Epidermal melanocyte (primary cell): ENCODE results near the gene H1-8.
"Not testable (repeated sequence)": the region's sequence is repeated elsewhere in the genome, so short reads cannot be mapped to it uniquely, and the experiment has no call there.

Experiments used
- DNase-seq: peaks from one replicate; pipeline ENCODE4 v3.0.0; 2011; ENCODE audit warnings: low spot score; ENCODE audit not compliant: insufficient read length

H1-8 gene

DNA sequence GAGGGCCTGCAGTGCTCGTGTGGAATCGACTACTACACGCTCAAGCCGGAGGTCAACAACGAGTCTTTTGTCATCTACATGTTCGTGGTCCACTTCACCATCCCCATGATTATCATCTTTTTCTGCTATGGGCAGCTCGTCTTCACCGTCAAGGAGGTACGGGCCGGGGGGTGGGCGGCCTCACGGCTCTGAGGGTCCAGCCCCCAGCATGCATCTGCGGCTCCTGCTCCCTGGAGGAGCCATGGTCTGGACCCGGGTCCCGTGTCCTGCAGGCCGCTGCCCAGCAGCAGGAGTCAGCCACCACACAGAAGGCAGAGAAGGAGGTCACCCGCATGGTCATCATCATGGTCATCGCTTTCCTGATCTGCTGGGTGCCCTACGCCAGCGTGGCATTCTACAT, 10.7 kb upstream of the H1-8 start:
- no peak for DNase-seq

DNA sequence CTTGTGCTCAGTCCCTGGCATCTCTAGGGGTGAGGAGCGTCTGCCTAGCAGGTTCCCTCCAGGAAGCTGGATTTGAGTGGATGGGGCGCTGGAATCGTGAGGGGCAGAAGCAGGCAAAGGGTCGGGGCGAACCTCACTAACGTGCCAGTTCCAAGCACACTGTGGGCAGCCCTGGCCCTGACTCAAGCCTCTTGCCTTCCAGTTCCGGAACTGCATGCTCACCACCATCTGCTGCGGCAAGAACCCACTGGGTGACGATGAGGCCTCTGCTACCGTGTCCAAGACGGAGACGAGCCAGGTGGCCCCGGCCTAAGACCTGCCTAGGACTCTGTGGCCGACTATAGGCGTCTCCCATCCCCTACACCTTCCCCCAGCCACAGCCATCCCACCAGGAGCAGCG, 9.6 kb upstream of the H1-8 start:
- DNase-seq = no peak

DNA sequence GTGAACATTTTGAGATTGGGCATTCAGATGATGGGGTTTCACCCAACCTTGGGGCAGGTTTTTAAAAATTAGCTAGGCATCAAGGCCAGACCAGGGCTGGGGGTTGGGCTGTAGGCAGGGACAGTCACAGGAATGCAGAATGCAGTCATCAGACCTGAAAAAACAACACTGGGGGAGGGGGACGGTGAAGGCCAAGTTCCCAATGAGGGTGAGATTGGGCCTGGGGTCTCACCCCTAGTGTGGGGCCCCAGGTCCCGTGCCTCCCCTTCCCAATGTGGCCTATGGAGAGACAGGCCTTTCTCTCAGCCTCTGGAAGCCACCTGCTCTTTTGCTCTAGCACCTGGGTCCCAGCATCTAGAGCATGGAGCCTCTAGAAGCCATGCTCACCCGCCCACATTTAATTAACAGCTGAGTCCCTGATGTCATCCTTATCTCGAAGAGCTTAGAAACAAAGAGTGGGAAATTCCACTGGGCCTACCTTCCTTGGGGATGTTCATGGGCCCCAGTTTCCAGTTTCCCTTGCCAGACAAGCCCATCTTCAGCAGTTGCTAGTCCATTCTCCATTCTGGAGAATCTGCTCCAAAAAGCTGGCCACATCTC, 8.4 kb upstream of the H1-8 start:
- no peak for DNase-seq

- no peak for DNase-seq
These were observed 7.9 kb upstream of the H1-8 start for GRCh38 chr3:129535075-129535474.

DNA sequence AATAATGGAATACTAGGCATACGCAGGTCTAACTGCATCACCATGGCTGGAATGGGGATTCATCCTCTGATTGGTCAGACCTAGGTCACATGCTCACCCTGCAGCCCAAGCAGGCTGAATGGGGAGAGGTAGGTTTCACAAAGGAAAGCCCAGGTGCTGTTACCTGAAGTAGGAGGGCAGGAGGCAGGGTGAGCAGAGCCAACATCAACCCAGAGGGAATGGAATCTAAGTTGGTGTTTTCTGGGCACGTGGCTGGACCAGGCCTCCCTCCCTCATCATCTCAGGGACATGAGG, 6.7 kb upstream of the H1-8 start:
- DNase-seq = no peak

DNA sequence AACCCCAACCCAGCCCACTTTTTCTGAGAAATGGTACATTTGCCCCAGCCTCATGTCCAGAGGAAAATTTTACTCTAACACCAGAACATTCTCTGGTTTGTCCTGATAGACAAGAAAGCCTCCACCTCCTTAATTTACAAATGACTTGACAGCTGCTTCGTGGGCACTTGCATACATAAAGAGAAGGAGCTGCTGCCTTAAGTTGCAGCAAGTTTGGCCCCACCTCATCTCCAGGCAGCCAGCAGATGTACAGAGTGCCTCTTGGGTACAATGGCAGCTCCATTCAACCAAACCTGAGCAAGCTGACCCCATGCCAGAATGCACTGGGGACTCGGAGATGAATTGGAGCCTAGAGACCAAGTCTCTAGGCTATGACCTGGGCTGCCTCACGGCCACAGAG, 6.2 kb upstream of the H1-8 start:
- DNase-seq = no peak

GRCh38 chr3:129539206-129539605, 3.8 kb upstream of the H1-8 start:
- DNase-seq = no peak

GRCh38 chr3:129540776-129541516, 2.0 kb upstream of the H1-8 start:
- DNase-seq = no peak

- DNase-seq = no peak
These were observed 228 bp upstream of the H1-8 start for GRCh38 chr3:129542747-129543146.

DNA sequence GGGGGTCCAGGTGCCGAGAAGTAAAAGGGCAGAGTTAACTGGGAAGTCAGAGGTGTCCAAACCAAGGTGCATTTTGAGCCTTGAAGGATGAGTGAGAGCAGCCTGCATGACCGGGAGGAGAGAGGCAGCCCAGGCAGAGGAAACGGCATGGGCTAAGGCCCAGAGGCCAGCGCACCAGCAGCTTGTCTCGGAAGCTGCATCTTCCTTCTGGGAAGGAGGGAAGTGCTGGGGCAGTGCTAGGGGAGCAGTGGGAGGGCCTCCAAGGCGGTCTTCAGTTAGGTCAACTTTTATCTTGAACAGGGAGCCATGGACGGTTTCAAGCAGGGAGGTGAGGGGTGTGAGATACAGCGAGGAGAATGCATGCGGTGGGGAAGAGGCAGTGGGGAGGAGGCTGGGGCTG, 1.0 kb downstream of the H1-8 start:
- no peak for DNase-seq

- DNase-seq = not testable (repeated sequence)
These were observed 3.0 kb downstream of the H1-8 start for GRCh38 chr3:129545951-129546350.

DNA sequence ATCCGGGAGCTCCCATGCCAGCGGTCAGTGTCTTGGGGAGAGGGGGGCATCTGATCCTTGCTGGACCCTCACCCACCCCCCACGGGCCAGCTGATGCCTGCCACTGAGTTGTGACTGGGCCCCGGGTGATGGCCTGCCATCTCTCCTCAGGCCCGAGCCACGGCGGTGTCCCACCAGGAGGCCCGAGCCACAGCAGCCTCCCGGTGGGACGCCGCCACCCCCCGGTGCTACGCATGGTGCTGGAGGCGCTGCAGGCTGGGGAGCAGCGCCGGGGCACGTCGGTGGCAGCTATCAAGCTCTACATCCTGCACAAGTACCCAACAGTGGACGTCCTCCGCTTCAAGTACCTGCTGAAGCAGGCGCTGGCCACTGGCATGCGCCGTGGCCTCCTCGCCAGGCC, 4.3 kb downstream of the H1-8 start:
- DNase-seq = no peak

DNA sequence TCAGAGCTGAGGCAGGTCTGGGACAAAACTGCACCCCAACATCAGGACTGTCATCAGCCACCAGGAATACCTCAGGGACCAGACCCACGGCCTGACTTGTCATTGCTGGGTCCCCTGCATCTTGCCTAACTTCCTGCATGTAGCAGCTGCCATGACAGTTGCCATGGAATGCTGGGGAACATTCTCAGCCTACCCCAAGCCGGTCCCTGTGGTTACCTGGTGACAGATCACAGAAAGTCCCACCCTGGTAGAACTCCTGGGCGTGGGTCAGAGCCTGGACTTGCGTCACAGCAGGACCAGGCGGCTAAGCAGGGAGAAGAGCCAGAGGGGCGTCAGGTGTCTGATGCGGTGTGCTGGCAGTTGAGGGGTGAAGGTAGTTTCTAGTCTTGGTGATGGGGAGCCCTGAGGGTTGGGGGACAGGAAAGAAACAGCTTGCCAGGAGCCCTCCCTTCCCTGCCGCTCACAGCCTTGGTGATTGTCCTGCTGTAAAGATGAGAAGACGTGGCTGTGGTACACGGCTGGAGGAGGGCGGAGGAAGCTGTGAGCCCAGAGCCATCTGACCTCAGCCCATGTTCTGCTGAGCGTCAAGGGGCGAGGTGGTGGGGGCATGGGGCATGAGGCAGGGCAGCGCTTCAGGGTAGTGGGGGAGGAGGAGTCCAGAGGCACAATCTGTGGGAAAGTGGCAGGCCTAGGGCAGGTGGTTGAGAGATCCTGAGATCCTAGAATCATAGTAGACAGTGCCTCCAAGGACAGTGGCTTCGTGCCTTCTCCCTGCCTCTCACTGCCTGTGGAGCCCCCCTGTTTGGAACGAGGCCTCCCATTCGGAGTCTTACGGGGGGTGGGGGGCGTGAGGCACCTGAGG, 5.4 kb downstream of the H1-8 start:
- no peak for DNase-seq

DNA sequence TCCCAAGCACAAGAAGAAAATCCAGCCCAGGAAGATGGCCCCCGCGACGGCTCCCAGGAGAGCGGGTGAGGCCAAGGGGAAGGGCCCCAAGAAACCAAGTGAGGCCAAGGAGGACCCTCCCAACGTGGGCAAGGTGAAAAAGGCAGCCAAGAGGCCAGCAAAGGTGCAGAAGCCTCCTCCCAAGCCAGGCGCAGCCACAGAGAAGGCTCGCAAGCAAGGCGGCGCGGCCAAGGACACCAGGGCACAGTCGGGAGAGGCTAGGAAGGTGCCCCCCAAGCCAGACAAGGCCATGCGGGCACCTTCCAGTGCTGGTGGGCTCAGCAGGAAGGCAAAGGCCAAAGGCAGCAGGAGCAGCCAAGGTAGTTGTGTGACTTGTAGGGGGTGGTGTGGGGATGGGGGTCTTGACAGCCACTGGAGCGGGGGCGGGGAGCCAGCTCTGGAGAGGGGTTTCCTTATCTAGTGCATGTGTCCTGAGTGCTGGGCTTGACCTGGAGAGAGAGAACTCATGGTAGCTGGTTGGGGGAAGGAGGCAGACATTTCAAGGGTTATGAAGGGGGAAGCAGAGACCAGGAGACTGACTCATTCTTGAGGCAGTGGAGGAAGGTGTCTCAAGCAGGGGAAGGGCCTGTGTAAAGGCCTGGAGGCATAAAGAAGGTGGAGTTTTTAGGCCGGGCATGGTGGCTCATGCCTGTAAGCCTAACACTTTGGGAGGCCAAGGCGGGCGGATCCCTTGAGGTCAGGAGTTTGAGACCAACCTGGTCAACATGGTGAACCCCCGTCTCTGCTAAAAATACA, 6.2 kb downstream of the H1-8 start:
- DNase-seq = no peak

- no peak for DNase-seq
These were observed 6.8 kb downstream of the H1-8 start for GRCh38 chr3:129549805-129550204.

GRCh38 chr3:129552287-129553050, 9.5 kb downstream of the H1-8 start:
- no peak for DNase-seq

- no peak for DNase-seq
These were observed 10.2 kb downstream of the H1-8 start for GRCh38 chr3:129553171-129553570.

GRCh38 chr3:129553719-129554118, 10.7 kb downstream of the H1-8 start:
- DNase-seq = no peak

GRCh38 chr3:129554356-129555152, 11.6 kb downstream of the H1-8 start:
- no peak for DNase-seq

GRCh38 chr3:129555153-129555550, 12.2 kb downstream of the H1-8 start:
- DNase-seq = no peak
